Liver (tissue), 9 donors: Measurements from ENCODE around the gene CCDC134. TPM values are rescaled to one million over a fixed set of nuclear protein-coding genes. Genes with fewer than 3 reads are reported as not detected.

Experiments
- DNase-seq: peaks from one replicate; pipeline ENCODE4 v3.0.0-alpha.2; 2017; ENCODE audit warnings: low spot score
- H3K27ac ChIP-seq, 2 donors: one replicate each; pipeline ENCODE4 v1.7.0; 2013; ENCODE audit warnings: inconsistent platforms in 2 of 2, low read length in 2 of 2, control low read depth in 1 of 2, low read depth in 1 of 2, mild to moderate bottlenecking in 1 of 2
- H3K27me3 ChIP-seq, 4 donors: one replicate each; pipeline versions ENCODE4 v1.6.1 to v1.7.0; 2013; ENCODE audit warnings: low read length in 3 of 4, inconsistent platforms in 1 of 4, mild to moderate bottlenecking in 1 of 4, moderate library complexity in 1 of 4; ENCODE audit not compliant: control insufficient read depth in 4 of 4, insufficient read depth in 4 of 4
- H3K36me3 ChIP-seq, 4 donors: one replicate each; pipeline versions ENCODE4 v1.6.1 to v1.7.0; 2013; ENCODE audit warnings: low read length in 3 of 4, mild to moderate bottlenecking in 3 of 4, low read depth in 1 of 4, moderate library complexity in 1 of 4; ENCODE audit not compliant: control insufficient read depth in 4 of 4, insufficient read depth in 3 of 4
- H3K4me1 ChIP-seq, 4 donors: one replicate each; pipeline versions ENCODE4 v1.6.1 to v1.7.0; 2013; ENCODE audit warnings: low read length in 3 of 4, mild to moderate bottlenecking in 3 of 4, moderate library complexity in 1 of 4; ENCODE audit not compliant: control insufficient read depth in 4 of 4, insufficient read depth in 4 of 4
- H3K4me3 ChIP-seq, 3 donors: one replicate each; pipeline versions ENCODE4 v1.6.1 to v1.7.0; 2013; ENCODE audit warnings: low read length in 3 of 3, control low read depth in 1 of 3, low read depth in 1 of 3, mild to moderate bottlenecking in 1 of 3
- H3K9ac ChIP-seq, 2 donors: one replicate each; pipeline ENCODE4 v1.7.0; 2013; ENCODE audit warnings: low read length in 2 of 2, mild to moderate bottlenecking in 2 of 2, moderate library complexity in 2 of 2, control low read depth in 1 of 2, low read depth in 1 of 2
- H3K9me3 ChIP-seq, 4 donors: one replicate each; pipeline versions ENCODE4 v1.6.1 to v1.7.0; 2013; ENCODE audit warnings: low read length in 3 of 4; ENCODE audit not compliant: control insufficient read depth in 4 of 4
- CTCF ChIP-seq: fragments of 150-350 bp; IDR thresholded peaks from 2 replicates; pipeline ENCODE4 v1.5.1; 2017; ENCODE audit warnings: improper control_type of control experiment, low read depth, low read length; ENCODE audit not compliant: missing input control
- EGR1 ChIP-seq, 2 donors: IDR thresholded peaks; 2 replicates each; pipeline ENCODE4 v1.6.1; 2016 to 2018; ENCODE audit warnings: antibody characterized with exemption in 2 of 2, low read depth in 2 of 2
- FOXA1 ChIP-seq: IDR thresholded peaks from 2 replicates; pipeline ENCODE4 v1.6.1; 2016; ENCODE audit warnings: antibody characterized with exemption
- FOXA2 ChIP-seq: IDR thresholded peaks from 2 replicates; pipeline ENCODE4 v1.6.1; 2016; ENCODE audit warnings: antibody characterized with exemption
- HNF4G ChIP-seq: IDR thresholded peaks from 2 replicates; pipeline ENCODE4 v1.6.1; 2016; ENCODE audit warnings: antibody characterized with exemption
- NR2F2 ChIP-seq: IDR thresholded peaks from 2 replicates; pipeline ENCODE4 v1.6.1; 2016; ENCODE audit warnings: antibody characterized with exemption
- RAD21 ChIP-seq, 2 donors: IDR thresholded peaks; 2 replicates each; pipeline ENCODE4 v1.6.1; 2016; ENCODE audit warnings: antibody characterized with exemption in 2 of 2, mild to moderate bottlenecking in 2 of 2
- REST ChIP-seq: IDR thresholded peaks from 2 replicates; pipeline ENCODE4 v1.6.1; 2016; ENCODE audit warnings: antibody characterized with exemption, mild to moderate bottlenecking
- RXRA ChIP-seq, 2 donors: IDR thresholded peaks; 2 replicates each; pipeline ENCODE4 v1.6.1; 2017 to 2018; ENCODE audit warnings: antibody characterized with exemption in 2 of 2, mild to moderate bottlenecking in 1 of 2
- SP1 ChIP-seq: IDR thresholded peaks from 2 replicates; pipeline ENCODE4 v1.6.1; 2018; ENCODE audit warnings: antibody characterized with exemption, mild to moderate bottlenecking
- TAF1 ChIP-seq: conservative IDR thresholded peaks from 2 replicates; pipeline ENCODE4 v1.6.1; 2016; ENCODE audit warnings: antibody characterized with exemption, mild to moderate bottlenecking
- YY1 ChIP-seq: IDR thresholded peaks from 2 replicates; pipeline ENCODE4 v1.6.1; 2016; ENCODE audit warnings: antibody characterized with exemption, mild to moderate bottlenecking
- ZBTB33 ChIP-seq: IDR thresholded peaks from 2 replicates; pipeline ENCODE4 v1.6.1; 2016; ENCODE audit warnings: antibody characterized with exemption
- WGBS: extraction: QIAGEN DNeasy Blood & Tissue Kit; methylation state at CpG from one replicate; pipeline ENCODE4 v1.1.7; 2013; 5-methylcytosine and 5-hydroxymethylcytosine counted together
- polyA plus RNA-seq, 2 donors: library from polyadenylated mRNA; stranded (reverse) in 1 of 2; unstranded in 1 of 2; fragments of 200-250 nt in 1 of 2; fragments of >200 nt in 1 of 2; fragmentation: Nextera tagmentation in 1 of 2; extraction: Ambion mirVana in 1 of 2; gene quantifications; one replicate each; pipeline versions ENCODE4 v1.2.1 to v1.2.3, GENCODE V29; 2013 to 2015
- total RNA-seq, 2 donors: library from RNA; depleted of rRNA; stranded (reverse); fragments of >200 nt; gene quantifications; one replicate each; pipeline ENCODE4 v1.2.3, GENCODE V29; 2014
- TF ChIP-seq, protein P1 (sequence below): IDR thresholded peaks from 2 replicates; pipeline ENCODE4 v1.6.1; 2016; ENCODE audit warnings: antibody characterized with exemption
- donor health status: healthy.
- donor health status: healthy.
- donor health status: healthy.
- donor health status: healthy.
- donor health status: healthy.

CCDC134 gene
- total and polyA plus RNA-seq, 4 donors: 2.0 to 13.2 (median 6.4) TPM

DNA sequence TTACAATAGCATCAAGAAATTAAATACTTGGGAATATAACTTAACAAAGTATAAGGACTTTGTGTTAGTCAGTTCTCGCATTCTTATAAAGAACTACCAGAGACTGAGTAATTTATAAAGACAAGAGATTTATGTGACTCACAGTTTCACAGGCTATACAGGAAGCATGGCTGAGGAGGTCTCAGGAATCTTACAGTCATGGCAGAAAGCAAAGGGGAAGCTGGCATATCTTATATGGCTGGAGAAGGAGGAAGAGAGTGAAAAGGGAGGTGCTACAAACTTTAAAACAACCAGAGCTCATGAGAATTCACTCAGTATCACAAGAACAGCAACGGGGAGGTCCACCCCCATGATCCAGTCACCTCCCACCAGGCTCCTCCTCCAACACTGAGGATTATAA is 32.0 kb upstream of the CCDC134 start:
- WGBS: 58% methylated on average over 2 of the region's 2 CpGs
- no peak for TF ChIP-seq CTCF
- TF ChIP-seq REST: no peak
- TF ChIP-seq ZBTB33: no peak
- TF ChIP-seq FOXA1: no peak
- TF ChIP-seq RXRA (IDR thresholded peaks at IDR 0.05): no peak
- TF ChIP-seq EGR1 (IDR thresholded peaks at IDR 0.05; ENCODE audit: low read depth in 2 of 2): no peak
- TF ChIP-seq, protein P1, sequence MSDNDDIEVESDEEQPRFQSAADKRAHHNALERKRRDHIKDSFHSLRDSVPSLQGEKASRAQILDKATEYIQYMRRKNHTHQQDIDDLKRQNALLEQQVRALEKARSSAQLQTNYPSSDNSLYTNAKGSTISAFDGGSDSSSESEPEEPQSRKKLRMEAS: no peak
- no peak for TF ChIP-seq HNF4G
- TF ChIP-seq TAF1: no peak
- no peak for TF ChIP-seq YY1
- H3K9me3 ChIP-seq: no peaks in the 10 kb centered on the region

DNA sequence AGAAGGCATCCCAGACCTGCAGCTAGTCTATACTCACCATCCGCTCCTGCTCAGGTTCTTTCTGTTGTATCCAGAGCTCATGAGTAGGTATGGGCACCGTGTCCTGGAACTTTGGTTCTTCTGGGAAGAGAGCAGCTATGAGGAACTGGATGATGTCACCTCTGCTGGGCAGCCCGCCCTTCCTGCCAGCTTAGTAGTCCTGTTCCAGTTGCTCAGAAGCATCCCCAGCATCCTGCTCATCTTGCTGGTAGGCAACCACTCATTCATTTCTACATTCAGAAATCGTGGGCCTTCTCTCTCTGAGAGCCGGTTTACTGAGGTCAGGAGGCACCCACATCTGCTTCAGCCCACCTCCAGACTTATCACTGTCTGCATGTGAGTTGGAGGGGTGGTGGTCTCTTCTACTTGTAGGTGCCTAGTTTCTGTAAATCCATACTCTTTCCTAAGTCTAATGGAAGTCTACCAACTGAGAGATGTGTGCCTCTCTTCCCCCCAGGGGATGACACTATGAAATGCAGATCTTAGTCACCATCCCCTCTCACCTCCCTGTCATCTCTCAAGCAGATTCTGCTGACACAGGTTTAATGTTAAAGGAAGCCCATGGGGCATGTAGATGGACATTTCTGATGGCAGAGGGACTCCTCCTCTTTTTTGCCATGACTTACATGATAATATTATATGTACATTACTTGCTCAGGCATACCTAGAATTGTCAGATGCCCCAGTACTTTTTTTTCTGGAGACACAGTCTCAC is 29.6 kb upstream of the CCDC134 start:
- Histone ChIP-seq H3K9ac (no peak overlapping the region), H3K27me3 (no peaks in the 10 kb centered on the region), H3K4me3 (no peak overlapping the region), H3K27ac (no peak overlapping the region), H3K36me3 (no peaks in the 10 kb centered on the region), H3K9me3 (no peaks in the 10 kb centered on the region), H3K4me1 (no peaks in the 10 kb centered on the region)
- TF ChIP-seq NR2F2 (no peak), RXRA (IDR thresholded peaks at IDR 0.05) (no peak), YY1 (no peak), CTCF (no peak), FOXA2 (no peak), TAF1 (no peak), RAD21 (IDR thresholded peaks at IDR 0.05) (no peak), SP1 (no peak)
- no peak for DNase-seq
- 88% methylated on average over 5 of the region's 5 CpGs for WGBS

More for the DNA sequence above, 32.0 kb upstream of the CCDC134 start:
- Histone ChIP-seq H3K4me1 (no peaks in the 10 kb centered on the region), H3K4me3 (no peak overlapping the region), H3K27me3 (no peaks in the 10 kb centered on the region), H3K27ac (no peak overlapping the region), H3K9ac (no peak overlapping the region), H3K36me3 (no peaks in the 10 kb centered on the region)
- no peak for DNase-seq
